OCI-LY7 (cell line): ENCODE measurements around the gene MTMR2. TPM values are rescaled to one million over a fixed set of nuclear protein-coding genes. Genes with fewer than 3 reads are reported as not detected.

Experiments
- BruUV-seq: library from RNA; stranded (reverse); fragments of 400-500 nt; replicated peaks from 2 replicates; lab custom pipeline; 2021; lab: Mats Ljungman, UMichigan
- CTCF ChIA-PET: fragments of 300-600 bp; sonication (Branson Sonifier 250); formaldehyde crosslinking; loops from one replicate; lab custom pipeline; 2022; ENCODE audit warnings: antibody characterized with exemption; ENCODE audit not compliant: unreplicated experiment; lab: Charles Lee
- POLR2A ChIA-PET: fragments of 300-600 bp; sonication (Branson Sonifier 250); formaldehyde crosslinking; loops from one replicate; lab custom pipeline; 2022; ENCODE audit warnings: antibody characterized with exemption; lab: Charles Lee
- DNase-seq: peaks from one replicate; pipeline ENCODE4 v3.0.0-alpha.2; 2015; ENCODE audit warnings: low spot score
- H2AFZ ChIP-seq: fragments of 200-600 bp; sonication (generic), shearing (Covaris generic); 2 replicates; pipeline ENCODE4 v1.6.1; 2014; ENCODE audit warnings: mild to moderate bottlenecking, antibody characterized with exemption, low read length, moderate library complexity
- H3K27ac ChIP-seq: fragments of 200-600 bp; sonication (generic); 2 replicates; pipeline ENCODE4 v1.5.1; 2014; ENCODE audit warnings: mixed run types, low read depth, mild to moderate bottlenecking, moderate library complexity, low read length, inconsistent platforms; ENCODE audit not compliant: poor library complexity, severe bottlenecking
- H3K36me3 ChIP-seq: fragments of 200-600 bp; sonication (generic); 2 replicates; pipeline ENCODE4 v1.6.1; 2014; ENCODE audit warnings: mild to moderate bottlenecking, antibody characterized with exemption, low read length, moderate library complexity, mixed read lengths; ENCODE audit not compliant: insufficient read depth
- H3K4me1 ChIP-seq: fragments of 200-600 bp; sonication (generic); 2 replicates; pipeline ENCODE4 v1.5.1; 2014; ENCODE audit warnings: mild to moderate bottlenecking, low read length; ENCODE audit not compliant: insufficient read depth, poor library complexity, severe bottlenecking
- H3K4me2 ChIP-seq: fragments of 200-600 bp; sonication (generic); 2 replicates; pipeline ENCODE4 v1.6.1; 2014; ENCODE audit warnings: mild to moderate bottlenecking, low read length
- H3K4me3 ChIP-seq: fragments of 200-600 bp; sonication (generic); 2 replicates; pipeline ENCODE4 v1.5.1; 2014; ENCODE audit warnings: mild to moderate bottlenecking, low read depth, low read length; ENCODE audit not compliant: poor library complexity, severe bottlenecking
- H3K79me2 ChIP-seq: fragments of 200-600 bp; sonication (generic); 2 replicates; pipeline ENCODE4 v1.6.1; 2016; ENCODE audit warnings: low read depth, mild to moderate bottlenecking, low read length, moderate library complexity, mixed read lengths; ENCODE audit not compliant: insufficient read depth
- H3K9me2 ChIP-seq: fragments of 200-600 bp; sonication (generic); 2 replicates; pipeline ENCODE4 v1.6.1; 2016; ENCODE audit warnings: mild to moderate bottlenecking, low read length, mixed read lengths; ENCODE audit not compliant: insufficient read depth
- H3K9me3 ChIP-seq: fragments of 200-600 bp; sonication (generic); 2 replicates; pipeline ENCODE4 v1.6.1; 2014; ENCODE audit warnings: mild to moderate bottlenecking, mixed run types, low read length, mixed read lengths
- H4K20me1 ChIP-seq: fragments of 200-600 bp; sonication (generic); 2 replicates; pipeline ENCODE4 v1.6.1; 2014; ENCODE audit warnings: mild to moderate bottlenecking, antibody characterized with exemption, low read length, moderate library complexity, mixed read lengths; ENCODE audit not compliant: insufficient read depth
- CTCF ChIP-seq: fragments of 200-600 bp; sonication (generic); conservative IDR thresholded peaks from 2 replicates; pipeline ENCODE4 v1.5.1; 2014; ENCODE audit warnings: mild to moderate bottlenecking, antibody characterized with exemption, low read length, moderate library complexity, mixed read lengths
- EZH2phosphoT487 ChIP-seq: fragments of 200-600 bp; sonication (generic); IDR thresholded peaks from 2 replicates; pipeline ENCODE4 v1.6.1; 2018; ENCODE audit warnings: low read depth, borderline replicate concordance, mild to moderate bottlenecking, mixed run types, antibody characterized with exemption, low read length, moderate library complexity, mixed read lengths
- intact Hi-C: fragments of 100-400 bp; cut with micrococcal nuclease; formaldehyde crosslinking; loops from one replicate; pipeline ENCODE4 v1.10.0; 2022; ENCODE audit not compliant: unreplicated experiment
- total RNA-seq, 2 experiments: library from RNA; depleted of rRNA in 1 of 2; stranded (reverse); fragments of >200 nt in 1 of 2; shearing (Covaris generic) in 1 of 2; gene quantifications; 2 replicates each; pipeline ENCODE4 v1.2.3, GENCODE V29; 2014 to 2022

Gene MTMR2
- total RNA-seq, 2 experiments from 2014 or later: 0.79 to 13.0 TPM

GRCh38 chr11:95924414-95924760 is 480 bp upstream of the MTMR2 start:
- H2AFZ ChIP-seq: peak overlapping the region; percentile 85
- H3K79me2 ChIP-seq: no peaks in the 10 kb centered on the region
- BruUV-seq: TSS peak; percentile 57
- H3K9me2 ChIP-seq: no peaks in the 10 kb centered on the region
- TF ChIP-seq CTCF (no peak), EZH2phosphoT487 (no peak)
- no peaks in the 10 kb centered on the region for H3K4me1 ChIP-seq
- intact Hi-C loops: no loop called here
- ChIA-PET POLR2A (interaction anchor here (0.6 kb wide), 2 partner anchors 148 to 321 kb away, joined by 3 read pairs; no protein-coding TSS in a partner anchor), CTCF (no interaction called here)
- H4K20me1 ChIP-seq: no peaks in the 10 kb centered on the region
- H3K4me3 ChIP-seq: peak overlapping the region; percentile 66
- peak overlapping the region; percentile 76 for H3K4me2 ChIP-seq
- H3K9me3 ChIP-seq: no peaks in the 10 kb centered on the region
- no peak overlapping the region for H3K27ac ChIP-seq
- no peak for DNase-seq
- no peaks in the 10 kb centered on the region for H3K36me3 ChIP-seq

GRCh38 chr11:95923439-95923727 is 524 bp downstream of the MTMR2 start:
- no peak for DNase-seq
- H3K4me2 ChIP-seq: peak overlapping the region; percentile 76
- POLR2A ChIA-PET: interaction anchor here (0.6 to 1.3 kb wide), 3 partner anchors 102 to 692 kb away, joined by 3 read pairs; no protein-coding TSS in a partner anchor
- CTCF ChIA-PET: interaction anchor here (1.6 kb wide), 1 partner anchor 74 kb away, joined by 3 read pairs; no protein-coding TSS in a partner anchor
- H3K4me1 ChIP-seq: no peaks in the 10 kb centered on the region
- H3K4me3 ChIP-seq: peak overlapping the region; percentile 66
- H3K9me2 ChIP-seq: no peaks in the 10 kb centered on the region
- TF ChIP-seq CTCF (no peak), EZH2phosphoT487 (no peak)
- H3K36me3 ChIP-seq: no peaks in the 10 kb centered on the region
- no peaks in the 10 kb centered on the region for H4K20me1 ChIP-seq
- peak overlapping the region; percentile 85; the same call in 1 of the 2 replicates for H2AFZ ChIP-seq
- H3K79me2 ChIP-seq: no peaks in the 10 kb centered on the region
- H3K9me3 ChIP-seq: no peaks in the 10 kb centered on the region
- intact Hi-C loops: no loop called here
- no TSS peak for BruUV-seq
- H3K27ac ChIP-seq: no peak overlapping the region

- TF ChIP-seq CTCF (no peak), EZH2phosphoT487 (no peak)
- intact Hi-C loops: no loop called here
- Histone ChIP-seq H3K79me2 (no peaks in the 10 kb centered on the region), H4K20me1 (no peaks in the 10 kb centered on the region), H2AFZ (peak overlapping the region; percentile 85; the same call in 1 of the 2 replicates), H3K9me2 (no peaks in the 10 kb centered on the region), H3K4me3 (peak overlapping the region; percentile 66), H3K27ac (no peak overlapping the region), H3K9me3 (no peaks in the 10 kb centered on the region), H3K4me1 (no peaks in the 10 kb centered on the region), H3K4me2 (peak overlapping the region; percentile 76), H3K36me3 (no peaks in the 10 kb centered on the region)
- BruUV-seq: TSS peak; percentile 74
- POLR2A ChIA-PET: interaction anchor here (0.6 to 1.3 kb wide), 6 partner anchors 12 to 691 kb away, joined by 3 read pairs; no protein-coding TSS in a partner anchor
- CTCF ChIA-PET: interaction anchor here (0.7 to 1.6 kb wide), 2 partner anchors 73 to 421 kb away, joined by 3 read pairs; partner anchors contain the start of gene MAML2
- DNase-seq: no peak
Observed at GRCh38 chr11:95922536-95923438, 1.1 kb downstream of the MTMR2 start.
